Endothelial cell (in vitro differentiated cells): ENCODE results near the gene DIRAS1. TPM values are rescaled to one million over a fixed set of nuclear protein-coding genes. Genes with fewer than 3 reads are reported as not detected.
"Not testable (repeated sequence)": the region's sequence is repeated elsewhere in the genome, so short reads cannot be mapped to it uniquely, and the experiment has no call there.

ENCODE experiments used
- DNase-seq: peaks from one replicate; pipeline ENCODE4 v3.0.0; 2021; ENCODE audit warnings: low spot score
- H3K27ac Mint-ChIP-seq: one replicate; pipeline ENCODE4 v1.8.0; 2021; ENCODE audit warnings: mixed read lengths, inconsistent platforms; ENCODE audit not compliant: unreplicated experiment
- H3K27me3 Mint-ChIP-seq: one replicate; pipeline ENCODE4 v1.8.0; 2021; ENCODE audit warnings: mild to moderate bottlenecking, moderate library complexity, mixed read lengths, inconsistent platforms; ENCODE audit not compliant: unreplicated experiment
- H3K36me3 Mint-ChIP-seq: one replicate; pipeline ENCODE4 v1.8.0; 2021; ENCODE audit warnings: mild to moderate bottlenecking, low read depth, mixed read lengths, inconsistent platforms; ENCODE audit not compliant: unreplicated experiment
- H3K4me1 Mint-ChIP-seq: one replicate; pipeline ENCODE4 v1.8.0; 2021; ENCODE audit warnings: mild to moderate bottlenecking, mixed read lengths, inconsistent platforms; ENCODE audit not compliant: unreplicated experiment
- H3K4me3 Mint-ChIP-seq: one replicate; pipeline ENCODE4 v1.8.0; 2021; ENCODE audit warnings: mild to moderate bottlenecking, mixed read lengths, inconsistent platforms; ENCODE audit not compliant: unreplicated experiment
- H3K9me3 Mint-ChIP-seq: one replicate; pipeline ENCODE4 v1.8.0; 2021; ENCODE audit warnings: mixed read lengths, inconsistent platforms; ENCODE audit not compliant: unreplicated experiment
- CTCF ChIP-seq: fragments of 200-600 bp; sonication (generic); IDR thresholded peaks from one replicate; pipeline ENCODE4 v1.5.0; 2021; ENCODE audit warnings: antibody characterized with exemption; ENCODE audit not compliant: unreplicated experiment
- total RNA-seq: library from RNA; stranded (reverse); fragmentation: NEBNext Ultra II Directional; extraction: Animal tissue kit (Norgen Biotek cat#: 25700); gene quantifications from one replicate; pipeline ENCODE4 v1.2.1, GENCODE V29; 2021; ENCODE audit not compliant: unreplicated experiment

The DIRAS1 gene
- total RNA-seq, 1 donor from 2014 or later: 0.82 TPM

- Mint-ChIP-seq H3K4me1 (no peaks in the 10 kb centered on the region), H3K9me3 (no peaks in the 10 kb centered on the region), H3K27ac (no peak overlapping the region), H3K27me3 (peaks cover 9% of the 10 kb centered on the region), H3K4me3 (no peak overlapping the region), H3K36me3 (no peaks in the 10 kb centered on the region)
- TF ChIP-seq CTCF: no peak
- DNase-seq: no peak
Measured at GRCh38 chr19:2680808-2681207, 40.4 kb downstream of the DIRAS1 start.

GRCh38 chr19:2679439-2679838 is 41.7 kb downstream of the DIRAS1 start:
- Mint-ChIP-seq H3K4me1 (no peaks in the 10 kb centered on the region), H3K9me3 (no peaks in the 10 kb centered on the region), H3K36me3 (no peaks in the 10 kb centered on the region)

GRCh38 chr19:2678948-2679347 is 42.2 kb downstream of the DIRAS1 start:
- H3K9me3 Mint-ChIP-seq, H3K4me1 Mint-ChIP-seq, H3K27ac Mint-ChIP-seq, H3K27me3 Mint-ChIP-seq, H3K36me3 Mint-ChIP-seq, DNase-seq: not testable (repeated sequence)
- H3K4me3 Mint-ChIP-seq: peak overlapping the region; percentile 34

More at GRCh38 chr19:2679439-2679838, 41.7 kb downstream of the DIRAS1 start:
- no peak for DNase-seq
- H3K27me3 Mint-ChIP-seq: peaks cover 9% of the 10 kb centered on the region
- no peak overlapping the region for H3K27ac Mint-ChIP-seq
- H3K4me3 Mint-ChIP-seq: no peak overlapping the region
- no peak for TF ChIP-seq CTCF

GRCh38 chr19:2678044-2678671 is 43.0 kb downstream of the DIRAS1 start:
- Mint-ChIP-seq H3K36me3 (no peaks in the 10 kb centered on the region), H3K4me3 (no peak overlapping the region), H3K4me1 (no peaks in the 10 kb centered on the region), H3K27me3 (peaks cover 7% of the 10 kb centered on the region), H3K27ac (no peak overlapping the region), H3K9me3 (no peaks in the 10 kb centered on the region)
- no peak for DNase-seq
- no peak for TF ChIP-seq CTCF

- no peak for DNase-seq
- Mint-ChIP-seq H3K9me3 (no peaks in the 10 kb centered on the region), H3K27me3 (peaks cover 7% of the 10 kb centered on the region), H3K27ac (peak overlapping the region; percentile 30), H3K36me3 (no peaks in the 10 kb centered on the region), H3K4me3 (no peak overlapping the region), H3K4me1 (no peaks in the 10 kb centered on the region)
- no peak for TF ChIP-seq CTCF
Measured at GRCh38 chr19:2676823-2677222, 44.3 kb downstream of the DIRAS1 start.
